ENCODE results near the gene CALML6.

- TF ChIP-seq CTCF (conservative IDR thresholded peaks at IDR 0.05; ENCODE audit: low read depth in 2 of 2) (peak; percentile 75 to 80), CREB1 (CRISPR knock-in tag; IDR thresholded peaks at IDR 0.05; ENCODE audit: low read depth) (peak; percentile 39; the same call in 1 of the 2 replicates), POLR2AphosphoS5 (IDR thresholded peaks at IDR 0.05; ENCODE audit: low read depth) (no peak)
Measured at GRCh38 chr1:1943834-1944570, 28.9 kb downstream of the CALML6 start.

Data from GM23338 (cell line).